HG03378 (cell line): ENCODE data around the gene C19orf12.

ENCODE experiments used
- ATAC-seq: cut with Tn5 transposase; IDR thresholded peaks from one replicate; pipeline ENCODE4 v1.9.1; 2021; ENCODE audit warnings: mild to moderate bottlenecking, moderate library complexity; ENCODE audit not compliant: unreplicated experiment

Gene C19orf12

DNA sequence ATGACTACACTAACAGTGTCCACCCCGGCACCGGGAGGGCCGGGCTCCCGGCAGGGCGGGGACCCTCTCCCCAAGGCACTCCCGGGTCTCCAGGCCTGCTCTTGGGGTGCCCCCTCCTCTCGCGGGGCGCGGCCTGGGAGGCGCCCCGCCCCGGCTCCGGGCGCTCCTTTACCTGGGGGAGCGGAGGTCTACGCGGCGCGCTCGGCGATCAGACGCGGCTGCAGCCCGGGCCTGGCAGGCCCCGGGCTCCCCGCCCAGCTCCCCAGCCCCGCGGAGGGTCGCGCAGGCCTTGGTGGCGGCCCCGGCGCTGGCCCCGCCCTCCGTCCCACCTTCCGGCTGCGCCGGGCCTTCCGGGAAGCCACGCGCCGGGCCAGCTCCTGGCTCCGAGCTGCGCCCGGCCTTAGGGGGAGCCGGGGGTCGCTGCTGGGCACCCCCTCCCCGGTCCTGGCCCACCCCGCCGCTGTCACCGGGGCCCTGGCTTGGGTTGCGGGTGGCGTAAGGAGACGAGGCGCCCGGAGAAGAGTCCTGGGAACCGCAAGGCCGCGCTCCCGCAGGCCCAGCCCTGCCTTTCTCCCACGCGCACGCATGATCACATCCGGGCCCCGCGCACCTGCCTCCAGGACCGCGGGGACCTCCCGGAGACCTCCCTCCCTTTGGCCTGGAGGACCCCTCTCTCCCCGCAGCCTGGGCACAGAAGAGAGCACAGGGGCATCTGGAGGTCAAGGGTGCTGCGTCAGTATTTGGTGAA lies at the start of gene C19orf12:
Gene C19orf12, minus strand, starts transcription at position 309 of the 748 bp plus-strand sequence. CDS start 6,848 bp downstream, outside the sequence.
- ATAC-seq: peak; percentile 48

DNA sequence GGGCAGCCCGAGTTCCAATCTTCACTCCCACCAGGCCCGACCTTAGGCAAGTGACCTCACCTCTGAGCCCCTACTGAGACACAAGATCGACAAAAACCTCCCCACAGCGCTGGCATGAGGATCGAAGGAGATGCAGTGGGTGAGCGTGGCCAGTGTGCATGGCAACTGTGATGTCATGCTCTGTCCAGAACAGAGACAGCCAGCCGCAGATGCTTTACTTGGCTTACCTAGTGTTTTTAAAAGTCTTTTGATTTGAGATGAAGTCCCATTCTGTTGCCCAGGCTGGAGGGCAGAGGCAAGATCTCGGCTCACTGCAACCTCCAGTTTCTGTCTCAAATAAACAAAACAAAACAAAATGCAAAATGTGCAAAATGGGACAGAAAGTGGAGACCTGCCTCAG lies 49.3 kb upstream of the C19orf12 start:
- ATAC-seq: no peak

DNA sequence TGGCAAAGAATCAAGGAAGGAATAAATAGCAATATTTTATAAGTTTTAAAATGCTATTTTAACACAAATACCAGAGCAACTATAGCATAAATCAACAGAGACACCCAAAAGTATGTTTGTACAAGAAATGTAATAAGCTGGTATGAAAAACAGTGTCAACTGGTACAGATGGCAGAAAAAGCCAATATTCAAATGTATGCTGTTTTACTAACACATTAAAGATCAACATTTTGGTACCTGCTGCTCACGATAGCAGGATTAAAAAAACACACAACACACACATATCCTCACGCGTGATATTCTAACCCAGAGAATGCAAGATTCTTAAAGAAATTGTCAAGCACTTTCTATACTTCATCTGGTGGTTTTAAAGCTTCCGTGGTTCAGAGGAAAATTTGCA lies 48.1 kb upstream of the C19orf12 start:
- no peak for ATAC-seq

DNA sequence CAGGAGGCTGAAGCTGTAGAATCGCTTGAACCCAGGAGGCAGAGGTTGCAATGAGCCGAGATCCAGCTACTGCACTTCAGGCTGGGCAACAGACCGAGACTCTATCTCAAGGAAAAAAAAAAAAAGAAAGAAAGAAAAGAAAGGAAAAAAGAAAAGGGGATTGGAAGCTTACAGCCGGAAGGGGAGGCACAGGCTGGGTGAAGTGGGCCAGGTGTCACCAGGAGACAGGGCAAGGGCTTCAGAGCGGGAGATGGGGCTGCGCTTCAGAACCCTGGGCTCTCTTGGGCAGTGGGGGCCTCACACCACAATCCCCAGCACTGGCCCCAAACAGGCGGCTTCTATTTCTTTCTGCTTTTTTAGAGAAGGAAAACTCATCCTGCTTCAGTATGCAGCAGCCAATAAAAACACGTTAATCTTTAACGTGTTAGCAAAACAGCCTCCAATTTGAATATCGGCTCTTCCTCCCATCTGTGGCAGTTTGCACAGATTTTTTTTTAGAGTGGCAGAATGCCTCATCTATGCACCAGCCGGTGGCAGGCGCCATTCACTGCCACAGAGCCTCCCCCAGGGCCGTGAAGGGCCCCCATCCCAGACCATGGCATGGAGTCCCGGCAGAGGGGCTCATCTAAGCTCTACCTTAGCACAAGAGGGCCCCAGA lies 46.6 kb upstream of the C19orf12 start:
- ATAC-seq: no peak

DNA sequence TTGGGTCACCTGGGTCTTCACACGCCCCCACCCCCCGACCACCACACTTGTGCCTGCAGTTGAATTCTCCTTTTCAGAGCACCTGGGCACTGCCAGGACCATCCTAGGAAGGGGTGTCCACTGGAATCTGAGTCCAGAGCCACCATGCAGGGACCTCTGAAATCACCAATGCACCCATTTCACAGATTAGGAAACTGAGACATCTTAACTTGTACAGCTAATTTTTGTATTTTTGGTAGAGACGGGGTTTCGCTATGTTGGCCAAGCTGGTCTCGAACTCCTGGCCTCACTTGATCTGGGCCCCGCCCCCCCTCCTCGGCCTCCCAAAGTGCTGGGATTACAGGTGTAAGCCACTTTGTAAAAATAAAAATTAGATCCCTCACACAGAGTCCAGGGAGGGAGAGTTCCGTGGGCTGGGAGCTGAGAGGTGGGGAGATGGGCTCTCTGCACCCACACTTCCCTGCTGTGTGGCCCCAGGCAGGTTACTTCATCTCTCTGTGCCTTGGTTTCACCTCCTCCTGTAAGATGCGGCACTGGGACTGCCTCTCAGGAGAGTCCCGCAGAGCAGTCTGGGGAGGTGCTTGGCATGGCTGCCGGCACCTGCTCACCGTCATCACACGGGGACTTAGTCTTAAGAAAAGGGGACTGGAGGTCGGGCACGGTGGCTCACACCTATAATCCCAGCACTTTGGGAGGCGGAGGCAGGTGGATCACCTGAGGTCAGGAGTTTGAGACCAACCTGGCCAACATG lies 45.9 kb upstream of the C19orf12 start:
- no peak for ATAC-seq

DNA sequence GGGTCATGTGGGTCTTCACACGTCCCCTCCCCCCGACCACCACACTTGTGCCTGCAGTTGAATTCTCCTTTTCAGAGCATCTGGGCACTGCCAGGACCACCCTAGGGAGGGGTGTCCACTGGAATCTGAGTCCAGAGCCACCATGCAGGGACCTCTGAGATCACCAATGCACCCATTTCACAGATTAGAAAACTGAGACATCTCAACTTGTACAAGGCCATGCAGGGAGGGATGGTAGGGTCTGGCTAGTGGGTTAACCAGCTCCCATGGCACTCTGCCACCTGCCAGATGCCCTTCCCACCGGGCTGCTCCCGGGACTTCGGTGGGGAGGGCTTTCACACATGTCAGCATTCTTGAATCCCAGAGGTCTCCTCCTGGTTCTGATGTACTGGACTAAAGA lies 44.3 kb upstream of the C19orf12 start:
- no peak for ATAC-seq

DNA sequence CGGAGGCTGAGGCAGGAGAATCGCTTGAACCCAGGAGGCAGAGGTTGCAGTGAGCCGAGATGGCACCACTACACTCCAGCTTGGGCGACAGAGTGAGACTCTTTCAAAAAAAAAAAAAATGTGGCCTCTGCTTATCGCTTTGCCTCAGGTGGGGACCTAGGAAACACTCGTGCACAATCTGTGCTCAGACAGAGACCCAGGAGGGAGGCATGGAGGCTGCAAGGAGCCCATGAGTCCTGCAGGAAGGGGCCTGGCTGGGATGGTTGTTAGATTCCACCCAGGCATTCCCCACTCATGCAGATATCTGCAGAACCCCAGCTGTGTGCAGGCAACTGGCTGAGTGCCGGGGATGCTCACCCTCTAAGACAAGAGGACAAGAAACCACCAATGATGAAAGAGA lies 43.8 kb upstream of the C19orf12 start:
- no peak for ATAC-seq

DNA sequence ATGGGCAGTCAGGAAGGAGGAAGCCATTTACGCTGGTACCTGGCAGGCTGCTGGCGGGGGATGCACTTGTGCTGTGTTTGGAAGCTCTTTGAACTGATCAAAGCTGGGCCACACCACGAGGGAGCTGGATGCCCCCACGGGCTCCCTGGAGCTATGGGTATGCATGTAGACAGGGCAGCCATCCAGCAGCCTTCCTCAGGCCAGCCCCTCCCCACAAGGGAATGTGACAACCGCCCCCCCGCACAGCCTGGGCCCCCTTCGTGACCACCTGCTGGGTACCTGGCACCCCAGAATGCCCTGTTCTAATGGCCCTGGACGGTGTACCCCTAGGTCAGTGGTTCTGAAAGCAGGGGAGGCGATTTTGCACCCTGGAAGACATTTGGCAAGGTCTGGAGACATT lies 42.5 kb upstream of the C19orf12 start:
- ATAC-seq: no peak

DNA sequence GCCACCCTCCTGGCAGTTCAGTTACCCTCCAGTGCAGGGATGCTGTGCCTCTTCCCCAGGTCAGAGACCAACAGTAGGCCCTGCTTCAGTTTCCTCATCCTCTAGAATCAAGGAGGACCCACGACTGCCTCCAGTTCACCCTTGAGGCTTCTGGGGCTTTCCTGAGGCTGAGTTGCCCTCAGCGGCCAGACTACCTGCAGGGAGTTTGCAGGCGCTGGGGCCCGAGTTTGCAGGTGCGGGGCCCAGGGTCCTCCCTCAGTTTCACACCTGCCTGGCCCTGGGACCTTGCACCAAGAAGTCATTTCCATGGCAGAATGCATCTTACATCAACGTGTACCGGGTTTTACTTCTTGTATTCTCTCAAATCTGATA lies 38.9 kb upstream of the C19orf12 start:
- no peak for ATAC-seq

DNA sequence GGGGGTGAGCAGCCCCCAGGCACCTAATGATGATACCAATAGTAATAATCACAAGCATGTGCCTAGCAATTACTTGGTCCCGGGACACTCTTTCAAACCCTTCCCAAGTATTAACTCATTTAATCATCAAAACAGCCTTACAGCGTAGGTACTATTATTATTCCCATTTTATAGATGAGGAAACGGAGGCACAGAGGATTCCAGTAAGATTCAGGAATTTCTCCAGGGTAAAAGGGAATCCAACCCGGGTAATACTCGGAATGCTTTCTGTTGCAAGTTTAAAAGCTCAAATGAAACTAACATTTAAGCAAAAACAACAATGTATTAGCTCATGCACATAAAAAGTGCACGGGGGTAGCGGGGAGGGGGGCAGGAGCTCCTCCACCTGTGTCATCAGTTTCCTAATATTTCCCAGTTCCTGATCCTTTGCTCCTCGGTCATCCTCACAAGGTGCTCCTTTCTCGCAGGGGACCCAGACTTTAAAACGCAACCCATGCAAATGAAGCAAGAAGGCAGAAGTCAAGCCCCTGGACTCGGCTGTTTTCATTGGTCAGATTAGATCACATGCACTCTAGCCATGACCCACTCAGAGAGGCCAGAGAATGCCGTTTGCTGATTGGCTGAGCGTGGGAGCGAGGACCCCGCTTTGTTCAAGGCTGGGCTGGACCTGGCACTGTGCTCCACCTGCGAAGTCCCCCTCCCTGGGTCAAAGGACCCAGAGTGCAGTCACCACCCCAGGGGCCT lies 38.3 kb upstream of the C19orf12 start:
- ATAC-seq: no peak

DNA sequence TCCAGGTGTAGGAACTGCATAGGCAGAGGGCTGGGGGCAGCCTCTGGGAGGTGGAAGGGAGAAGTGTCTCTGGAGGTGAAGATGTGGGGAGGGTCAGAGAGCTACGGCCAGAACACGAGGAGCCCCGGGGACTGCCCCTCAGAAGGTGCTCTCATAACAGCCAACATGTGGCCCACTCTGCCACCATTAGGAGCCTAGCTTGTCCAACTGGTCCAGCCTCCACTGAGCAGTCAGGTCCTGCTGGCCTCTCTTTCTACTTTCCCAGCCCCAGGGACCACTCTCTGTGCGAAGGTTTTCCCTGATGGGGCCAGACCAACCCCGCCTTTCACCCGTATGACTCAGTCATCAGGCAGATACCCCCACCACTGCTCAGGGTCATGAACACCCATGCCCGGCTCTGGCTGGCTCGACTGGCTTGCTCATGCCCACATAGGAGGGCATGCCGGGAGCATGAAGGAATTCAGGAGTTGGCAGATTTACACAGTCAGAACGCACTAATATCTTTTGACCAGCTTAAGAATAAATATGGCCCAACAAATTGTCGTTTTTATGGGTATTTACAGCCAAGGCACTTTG lies 37.5 kb upstream of the C19orf12 start:
- ATAC-seq: no peak

DNA sequence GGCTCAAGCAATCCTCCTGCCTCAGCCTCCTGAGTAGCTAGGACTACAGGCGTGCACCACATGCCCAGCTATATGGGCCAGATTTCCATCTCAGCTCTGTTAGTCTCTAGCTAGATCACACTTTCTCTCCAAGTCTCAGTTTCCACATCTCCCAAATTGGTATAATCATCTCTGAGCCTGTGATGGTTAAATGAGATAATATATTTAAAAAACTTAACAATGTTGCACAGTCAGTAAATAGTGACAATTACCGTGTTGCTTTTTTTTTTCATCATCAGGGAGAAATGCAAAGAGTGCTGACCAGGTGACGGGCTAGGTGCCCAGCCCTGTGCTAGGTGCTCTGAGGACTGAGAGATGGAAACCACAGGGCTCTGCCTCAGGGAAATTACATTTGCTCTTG lies 36.9 kb upstream of the C19orf12 start:
- no peak for ATAC-seq

DNA sequence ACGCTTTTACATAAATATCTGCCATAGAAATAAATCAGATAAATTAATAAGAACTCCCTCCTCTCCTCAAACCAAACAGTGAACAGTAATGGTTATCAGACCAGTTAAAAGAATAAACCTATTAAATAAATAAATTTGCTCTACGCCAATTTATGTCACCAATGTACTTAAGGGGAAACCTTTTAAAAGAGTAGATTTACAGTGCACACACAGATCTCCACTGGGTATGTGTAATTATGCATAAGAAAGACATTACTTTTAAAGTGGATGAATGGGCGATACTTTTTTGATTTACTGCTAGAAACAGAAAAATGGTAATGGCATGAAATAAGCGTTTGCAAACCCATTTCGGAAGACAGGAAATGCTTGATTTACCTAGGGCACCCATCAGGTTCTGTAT lies 34.9 kb upstream of the C19orf12 start:
- ATAC-seq: no peak

DNA sequence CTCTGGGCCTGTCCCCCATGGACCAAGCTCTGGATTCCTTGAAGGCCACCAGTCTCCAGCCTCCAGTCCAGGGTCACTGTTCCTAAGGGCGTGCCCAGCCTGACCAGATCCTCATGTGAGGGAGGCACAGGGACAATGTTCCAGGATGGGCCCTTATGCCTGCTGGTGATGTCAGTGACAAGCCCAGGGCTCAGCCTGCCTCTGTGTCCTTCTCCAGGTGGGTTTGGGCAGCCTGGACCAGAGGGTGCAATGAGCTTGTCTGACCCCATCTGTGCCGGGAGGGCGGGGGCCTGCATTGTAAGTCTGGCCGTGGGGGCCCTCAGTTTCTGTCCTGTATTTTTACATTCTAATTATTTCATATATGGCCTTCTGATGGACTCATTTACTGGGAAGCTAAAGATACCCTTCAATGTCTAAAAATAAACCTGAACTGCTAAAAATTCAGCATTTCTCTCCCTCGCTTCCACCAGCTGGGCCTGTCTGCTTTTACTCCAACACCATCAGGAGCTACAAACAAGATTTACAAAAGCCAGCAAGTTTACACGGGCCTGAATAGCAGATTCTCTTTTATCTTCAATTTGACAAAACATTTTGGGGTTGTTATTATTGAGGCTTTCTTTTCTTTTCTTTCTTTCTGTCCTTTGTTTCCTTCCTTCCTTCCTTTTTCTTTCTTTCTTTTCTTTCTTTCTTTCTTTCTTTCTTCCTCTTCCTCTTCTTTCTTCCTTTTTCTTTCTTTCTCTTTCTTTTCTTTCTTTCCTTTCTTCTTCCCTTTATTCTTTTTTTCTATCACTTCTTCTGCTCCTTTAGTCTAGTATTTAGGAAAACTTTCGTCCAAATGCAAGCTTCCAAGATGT lies 34.2 kb upstream of the C19orf12 start:
- ATAC-seq: no peak

DNA sequence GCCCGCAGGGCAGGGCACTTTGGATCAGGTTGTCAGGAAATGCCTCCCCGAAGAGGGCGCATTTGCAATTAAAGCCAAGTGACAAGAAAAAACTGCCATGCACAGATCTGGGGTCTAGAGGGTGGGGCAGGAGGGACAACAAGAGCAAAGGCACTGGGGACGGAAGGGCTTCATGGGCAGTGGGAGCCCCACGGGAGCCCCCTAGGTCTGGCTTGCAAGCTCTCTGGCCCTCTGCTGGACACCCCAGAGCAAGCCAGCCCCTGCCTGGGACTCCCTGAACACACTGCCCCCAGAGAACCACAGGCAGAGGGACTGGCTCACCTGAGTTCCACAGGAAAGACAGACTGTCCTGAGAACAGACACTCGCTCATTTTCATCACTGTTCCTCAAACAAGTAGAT lies 30.2 kb upstream of the C19orf12 start:
- no peak for ATAC-seq

DNA sequence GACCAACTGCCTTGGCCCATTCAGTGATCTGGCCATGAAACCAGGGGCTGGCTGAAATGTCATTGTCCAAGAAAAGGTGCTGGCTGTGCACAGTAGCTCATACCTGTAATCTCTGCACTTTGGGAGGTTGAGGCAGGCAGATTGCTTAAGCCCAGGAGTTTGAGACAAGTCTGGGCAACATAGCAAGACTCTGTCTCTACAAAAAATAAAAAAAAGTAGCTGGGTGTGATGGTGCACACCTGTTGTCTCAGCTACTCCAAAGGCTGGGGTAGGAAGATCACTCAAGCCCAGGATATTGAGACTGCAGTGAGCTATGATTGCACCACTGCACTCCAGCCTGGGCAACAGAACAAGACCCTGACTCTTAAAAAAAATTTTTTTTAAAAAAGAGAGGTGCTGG lies 28.6 kb upstream of the C19orf12 start:
- no peak for ATAC-seq

DNA sequence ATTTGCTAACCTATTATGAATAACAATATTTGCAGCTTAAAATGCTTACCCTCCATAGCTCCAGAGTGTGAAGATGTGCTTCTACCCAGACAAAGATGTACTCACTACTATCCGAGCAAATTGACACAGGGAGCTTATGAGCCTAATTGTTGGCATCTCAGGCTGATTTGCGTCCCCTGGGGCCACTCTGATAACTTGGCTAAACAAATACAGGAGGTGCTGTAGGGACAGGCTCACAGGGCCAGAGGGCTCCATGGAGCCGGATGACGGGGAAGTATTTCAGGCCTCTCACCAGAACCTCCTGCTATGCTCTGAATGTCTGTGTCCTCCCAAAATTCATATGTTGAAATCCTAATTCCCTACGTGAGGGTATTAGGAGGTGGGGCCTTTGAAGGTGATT lies 26.7 kb upstream of the C19orf12 start:
- ATAC-seq: no peak

DNA sequence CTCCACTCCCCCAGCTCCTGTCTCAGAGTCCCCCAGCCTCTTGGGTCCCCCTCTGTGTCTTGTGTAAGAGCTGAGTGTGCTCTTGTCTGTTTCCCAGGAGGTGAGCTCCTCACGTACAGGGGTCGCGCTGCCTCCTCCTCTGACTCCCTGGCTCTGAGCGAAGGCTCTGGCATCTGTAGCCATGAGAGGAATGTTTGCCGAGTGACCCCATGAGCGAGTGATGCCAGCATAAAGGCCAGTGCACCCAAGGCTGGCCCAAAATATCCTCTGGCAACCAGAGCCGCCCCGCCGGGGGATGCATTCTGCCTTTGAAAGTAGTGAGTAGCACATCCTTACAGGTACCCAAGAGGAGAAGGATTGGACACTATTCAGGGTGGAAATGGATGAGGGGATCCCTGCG lies 26.2 kb upstream of the C19orf12 start:
- ATAC-seq: no peak

DNA sequence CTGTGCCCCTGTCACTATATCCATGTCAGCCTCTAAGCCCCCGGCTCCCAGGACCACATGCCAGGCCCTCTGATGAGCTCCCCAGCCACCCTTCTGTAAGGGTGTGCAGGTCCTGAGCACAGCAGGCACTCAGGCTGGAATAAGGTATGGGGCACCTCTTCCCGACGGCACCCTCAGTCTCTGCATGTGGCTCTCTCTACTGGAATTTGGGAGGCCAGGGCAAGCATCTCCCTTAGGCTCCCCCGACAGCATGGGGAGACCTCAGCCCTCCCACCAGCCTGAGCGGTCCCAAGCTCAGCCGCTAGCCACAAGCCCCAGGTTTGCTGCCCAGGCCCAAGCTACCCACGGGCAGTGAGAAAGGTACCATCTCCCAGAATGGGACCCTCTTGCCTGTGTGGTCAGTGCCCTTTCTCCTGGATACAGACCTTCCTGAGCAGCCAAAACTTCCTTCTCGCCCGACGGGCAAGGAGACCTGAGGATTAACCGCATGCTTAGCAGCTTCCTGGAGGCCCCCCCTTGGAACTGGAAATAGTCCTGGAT lies 22.5 kb upstream of the C19orf12 start:
- no peak for ATAC-seq

DNA sequence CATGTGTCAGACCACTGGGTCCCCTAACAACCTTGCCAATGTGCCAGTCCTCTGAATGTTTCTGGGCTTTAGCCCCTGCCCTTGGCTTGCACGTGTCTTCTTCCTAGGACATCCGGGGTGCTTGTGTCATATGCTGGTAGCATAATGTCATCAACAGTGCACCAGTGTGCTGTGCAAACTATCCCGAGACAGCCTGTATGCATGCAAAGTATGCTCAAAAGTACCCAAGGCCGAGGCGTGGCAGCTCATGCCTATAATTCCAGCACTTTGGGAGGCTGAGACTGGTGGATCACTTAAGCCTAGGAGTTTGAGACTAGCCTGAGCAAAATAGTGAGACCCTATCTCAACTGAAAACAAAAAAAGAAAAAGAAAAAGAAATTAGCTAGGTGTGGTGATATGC lies 20.8 kb upstream of the C19orf12 start:
- no peak for ATAC-seq
